K562 (cell line): ENCODE measurements around the gene SLC31A1. TPM values are rescaled to one million over a fixed set of nuclear protein-coding genes. Genes with fewer than 3 reads are reported as not detected.

Experiments
- ATAC-seq: fragments of 200-7000 bp; cut with Tn5 transposase; 3 replicates; pipeline ENCODE4 v1.9.1; 2020; ENCODE audit warnings: moderate library complexity
- BruUV-seq: library from RNA; stranded (reverse); fragments of 400-500 nt; replicated peaks from 2 replicates; lab custom pipeline; 2021; lab: Mats Ljungman, UMichigan
- CTCF ChIA-PET: fragments of 300-600 bp; formaldehyde crosslinking; extraction: SDS; loops from one replicate; lab custom pipeline; 2021; ENCODE audit warnings: low intra/inter-chr PET ratio; lab: Yijun Ruan, JAX
- POLR2A ChIA-PET: fragments of 300-600, 350-650 bp; sonication (Branson Sonifier 250); formaldehyde crosslinking; extraction: SDS; loops from one replicate; lab custom pipeline; 2021; ENCODE audit warnings: antibody characterized with exemption, inconsistent platforms; lab: Yijun Ruan, JAX
- DNase-seq, 4 experiments: peaks; one replicate each; pipeline versions ENCODE4 v3.0.0 to v3.0.0-alpha.2; 2011 to 2018; ENCODE audit warnings: low spot score in 3 of 4, mixed read lengths in 3 of 4; ENCODE audit errors: extremely low read depth in 1 of 4
- FAIRE-seq: peaks from 2 replicates; lab custom pipeline; 2011; peaks lifted over from hg19 to GRCh38; lab: Jason Lieb, UNC
- H2AFZ ChIP-seq: 2 replicates; pipeline ENCODE4 v1.6.0; 2011; ENCODE audit warnings: low read depth, low read length, control low read depth, inconsistent platforms
- H3K27ac ChIP-seq: fragments of 200-600 bp; 3 replicates; pipeline ENCODE4 v1.8.0; 2011; ENCODE audit warnings: low read depth, mild to moderate bottlenecking, control low read depth, inconsistent platforms, low read length, moderate library complexity, mixed read lengths; ENCODE audit errors: extremely low read depth
- H3K27me3 ChIP-seq, 2 experiments: fragments of 300-600 bp in 1 of 2; 2 replicates in 1 of 2; 3 replicates in 1 of 2; pipeline versions ENCODE4 v1.6.0 to v1.8.0; 2011; ENCODE audit warnings: inconsistent platforms in 2 of 2, low read length in 2 of 2, mild to moderate bottlenecking in 1 of 2, mixed read lengths in 1 of 2, moderate library complexity in 1 of 2; ENCODE audit not compliant: control insufficient read depth in 2 of 2, insufficient read depth in 2 of 2
- H3K36me3 ChIP-seq: fragments of 300-600 bp; 3 replicates; pipeline ENCODE4 v1.8.0; 2011; ENCODE audit warnings: mild to moderate bottlenecking, low read length, inconsistent platforms; ENCODE audit not compliant: control insufficient read depth, insufficient read depth
- H3K4me1 ChIP-seq, 2 experiments: fragments of 200-600 bp in 1 of 2; replicated peaks in 1 of 2; 2 replicates in 1 of 2; 3 replicates in 1 of 2; pipeline versions ENCODE4 v1.5.1 to v1.8.0; 2011; ENCODE audit warnings: inconsistent platforms in 2 of 2, low read length in 2 of 2, mild to moderate bottlenecking in 1 of 2, mixed read lengths in 1 of 2, moderate library complexity in 1 of 2; ENCODE audit not compliant: control insufficient read depth in 2 of 2, insufficient read depth in 2 of 2
- H3K4me2 ChIP-seq: 2 replicates; pipeline ENCODE4 v1.6.1; 2011; ENCODE audit warnings: low read length, control low read depth, inconsistent platforms, mixed read lengths; ENCODE audit not compliant: insufficient read depth
- H3K4me3 ChIP-seq: fragments of 200-600 bp; sonication (generic), shearing (Covaris generic); 2 replicates; pipeline ENCODE4 v1.5.1; 2016; ENCODE audit warnings: control low read depth, inconsistent platforms
- H3K79me2 ChIP-seq: fragments of 200-600 bp; 3 replicates; pipeline ENCODE4 v1.8.0; 2011; ENCODE audit warnings: low read length, inconsistent platforms; ENCODE audit not compliant: control insufficient read depth, insufficient read depth
- H3K9ac ChIP-seq, 2 experiments: 2 replicates each; pipeline versions ENCODE4 v1.6.0 to v1.6.1; 2011; ENCODE audit warnings: low read depth in 2 of 2, low read length in 2 of 2, control low read depth in 1 of 2, inconsistent platforms in 1 of 2, mild to moderate bottlenecking in 1 of 2, mixed read lengths in 1 of 2; ENCODE audit not compliant: insufficient read depth in 1 of 2
- H3K9me1 ChIP-seq: one replicate; pipeline ENCODE4 v1.6.0; 2011; ENCODE audit warnings: inconsistent platforms, mild to moderate bottlenecking, low read length, moderate library complexity; ENCODE audit not compliant: control insufficient read depth, insufficient read depth
- H3K9me3 ChIP-seq: replicated peaks from 2 replicates; pipeline ENCODE4 v1.5.1; 2011; ENCODE audit warnings: low read depth, low read length, inconsistent platforms; ENCODE audit not compliant: control insufficient read depth, insufficient read depth
- H4K20me1 ChIP-seq: replicated peaks from 2 replicates; pipeline ENCODE4 v1.6.1; 2011; ENCODE audit warnings: low read length, inconsistent platforms, mixed read lengths; ENCODE audit not compliant: control insufficient read depth, insufficient read depth
- BRF1 ChIP-seq: IDR thresholded peaks from 3 replicates; pipeline ENCODE4 v1.6.1; 2011; ENCODE audit warnings: borderline replicate concordance, mild to moderate bottlenecking; ENCODE audit not compliant: insufficient read length; ENCODE audit errors: extremely low read depth
- HMG20B ChIP-seq: fragments of 250-450 bp; sonication (Bioruptor Pico); IDR thresholded peaks from 2 replicates; pipeline ENCODE4 v1.5.0; 2021; ENCODE audit warnings: mild to moderate bottlenecking
- KLF13 ChIP-seq: fragments of 450-650 bp; IDR thresholded peaks from 2 replicates; pipeline ENCODE4 v1.6.1; 2016; ENCODE audit warnings: missing genetic modification characterization, low read depth, mild to moderate bottlenecking, missing compliant biosample characterization, moderate library complexity, borderline replicate concordance
- PHF20 ChIP-seq: fragments of 450-650 bp; IDR thresholded peaks from 2 replicates; pipeline ENCODE4 v1.6.1; 2018; ENCODE audit not compliant: partially characterized antibody
- PHTF2 ChIP-seq: fragments of 250-450 bp; sonication (Bioruptor Pico); IDR thresholded peaks from 2 replicates; pipeline ENCODE4 v1.5.0; 2021; ENCODE audit warnings: mild to moderate bottlenecking
- SNRNP70 ChIP-seq: fragments of 200-400 bp; formaldehyde crosslinking; optimal IDR thresholded peaks from 2 replicates; pipeline ENCODE3; 2017; ENCODE audit warnings: low read depth, low read length
- SRSF1 ChIP-seq: fragments of 200-400 bp; formaldehyde crosslinking; IDR thresholded peaks from 2 replicates; pipeline ENCODE4 v1.6.1; 2017; ENCODE audit warnings: mild to moderate bottlenecking, low read depth, low read length, moderate library complexity
- STAT5A ChIP-seq: IDR thresholded peaks from 2 replicates; pipeline ENCODE4 v1.6.1; 2012; ENCODE audit warnings: low read length, inconsistent platforms, borderline replicate concordance
- ZNF766 ChIP-seq: fragments of 200-800 bp; sonication (Bioruptor generic); conservative IDR thresholded peaks from 2 replicates; pipeline ENCODE4 v1.6.1; 2016; ENCODE audit warnings: missing genetic modification characterization, missing compliant biosample characterization
- WGBS: fragments of 100-300 bp; shearing (Covaris generic); methylation state at CpG from one replicate; pipeline ENCODE4 v1.1.6; 2016; ENCODE audit warnings: low coverage, mixed read lengths; ENCODE audit not compliant: insufficient coverage; ENCODE audit errors: missing lambda C conversion rate; 5-methylcytosine and 5-hydroxymethylcytosine counted together
- in situ Hi-C: fragments of 300-500 bp; cut with MboI; formaldehyde crosslinking; loops from 4 replicates; pipeline ENCODE4 v1.15.0; 2018; ENCODE audit warnings: inconsistent platforms, mixed read lengths
- intact Hi-C: fragments of 100-400 bp; cut with micrococcal nuclease; formaldehyde crosslinking; loops from 2 replicates; pipeline ENCODE4 v1.14.2; 2022
- polyA plus RNA-seq, 8 experiments: library from polyadenylated mRNA; depleted of rRNA in 4 of 8; stranded (reverse) in 5 of 8; unstranded in 3 of 8; fragments of >200 nt; fragmentation: Nextera tagmentation in 2 of 8; fragmentation: Illumina TruSeq in 1 of 8; extraction: Ambion mirVana in 2 of 8; extraction: Trizol in 1 of 8; gene quantifications; 2 replicates each; pipeline versions ENCODE4 v1.2.1 to v1.2.3, GENCODE V29; 2011 to 2014; ENCODE audit warnings: inconsistent platforms in 1 of 8, missing spikeins in 1 of 8
- total RNA-seq, 7 experiments: library from RNA; depleted of rRNA in 6 of 7; stranded (reverse); fragments of >200 nt in 6 of 7; fragmentation: Illumina TruSeq in 2 of 7; extraction: Trizol in 2 of 7; gene quantifications; 2 replicates each; pipeline versions ENCODE4 v1.2.1 to v1.2.3, GENCODE V29; 2011 to 2021; ENCODE audit warnings: low replicate concordance in 1 of 7
- TF ChIP-seq, protein P1 (sequence below): fragments of 450-650 bp; IDR thresholded peaks from 2 replicates; pipeline ENCODE4 v1.6.1; 2016; ENCODE audit warnings: borderline replicate concordance
- TF ChIP-seq, protein P2 (sequence below): fragments of 250-450 bp; sonication (Bioruptor Pico); IDR thresholded peaks from 2 replicates; pipeline ENCODE4 v1.5.1; 2021; ENCODE audit warnings: mild to moderate bottlenecking

SLC31A1 gene
- total and polyA plus RNA-seq, 9 of the 15 experiments (the other 6 are each of a cell fraction or from before 2014, with no cell fraction given): 15.4 to 40.7 (median 25.9) TPM

DNA sequence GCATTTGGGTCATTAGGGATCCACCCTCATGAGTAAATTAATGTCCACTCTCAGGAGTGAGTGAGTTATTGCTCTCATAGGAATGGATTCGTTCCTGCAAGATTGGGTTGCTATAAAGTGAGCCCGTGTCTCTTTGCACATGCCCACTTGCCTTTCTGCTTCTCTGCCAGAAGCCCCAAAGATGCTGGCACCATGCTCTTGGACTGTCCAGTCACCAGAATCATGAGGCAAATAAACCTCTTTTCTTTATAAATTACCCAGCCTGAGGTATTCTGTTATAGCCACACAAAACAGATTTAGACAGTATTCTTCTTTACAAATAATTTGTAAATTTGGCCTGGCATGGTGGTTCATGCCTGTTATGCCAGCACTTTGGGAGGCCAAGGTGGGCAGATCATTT is 29.5 kb downstream of the SLC31A1 start:
- ATAC-seq: no peak
- POLR2A ChIA-PET: no interaction called here

DNA sequence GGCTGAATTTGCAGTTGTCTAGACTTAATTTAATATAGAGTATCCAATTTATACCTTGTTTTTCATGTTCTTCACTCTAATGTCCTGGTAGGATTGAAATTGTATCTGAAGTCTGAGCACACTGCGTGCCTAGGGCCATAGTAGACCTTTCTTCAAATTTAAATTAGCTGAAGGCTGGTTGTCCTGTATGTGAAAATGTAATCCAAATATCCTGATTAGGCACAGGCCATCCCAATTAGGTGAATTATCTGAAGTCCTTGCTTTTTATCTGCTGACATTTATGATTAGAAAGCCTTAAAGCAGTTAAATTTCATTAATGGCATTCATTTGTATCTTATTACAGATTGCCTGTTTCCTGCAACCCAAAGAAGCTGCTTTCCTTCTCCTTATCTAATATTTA is 33.6 kb downstream of the SLC31A1 start:
- Histone ChIP-seq H2AFZ (no peak overlapping the region), H3K27me3 (no peaks in the 10 kb centered on the region), H3K9me1 (no peaks in the 10 kb centered on the region), H3K79me2 (no peaks in the 10 kb centered on the region; the same call in 2 of the 3 replicates), H3K9me3 (no peaks in the 10 kb centered on the region), H3K36me3 (peaks cover 33% of the 10 kb centered on the region; the same call in 2 of the 3 replicates), H3K27ac (no peak overlapping the region), H4K20me1 (no peaks in the 10 kb centered on the region), H3K9ac (no peak overlapping the region), H3K4me3 (no peak overlapping the region), H3K4me2 (no peak overlapping the region), H3K4me1 (no peaks in the 10 kb centered on the region)
- no TSS peak for BruUV-seq
- in situ Hi-C loops: no loop called here
- FAIRE-seq (no peak), DNase-seq (no peak), ATAC-seq (no peak)
- ChIA-PET CTCF (no interaction called here), POLR2A (interaction anchor here (0.7 kb wide), 1 partner anchor 33 kb away, joined by 3 read pairs; no protein-coding TSS in a partner anchor)
- TF ChIP-seq SRSF1: no peak
- TF ChIP-seq HMG20B (CRISPR knock-in tag): no peak
- TF ChIP-seq, protein P1, sequence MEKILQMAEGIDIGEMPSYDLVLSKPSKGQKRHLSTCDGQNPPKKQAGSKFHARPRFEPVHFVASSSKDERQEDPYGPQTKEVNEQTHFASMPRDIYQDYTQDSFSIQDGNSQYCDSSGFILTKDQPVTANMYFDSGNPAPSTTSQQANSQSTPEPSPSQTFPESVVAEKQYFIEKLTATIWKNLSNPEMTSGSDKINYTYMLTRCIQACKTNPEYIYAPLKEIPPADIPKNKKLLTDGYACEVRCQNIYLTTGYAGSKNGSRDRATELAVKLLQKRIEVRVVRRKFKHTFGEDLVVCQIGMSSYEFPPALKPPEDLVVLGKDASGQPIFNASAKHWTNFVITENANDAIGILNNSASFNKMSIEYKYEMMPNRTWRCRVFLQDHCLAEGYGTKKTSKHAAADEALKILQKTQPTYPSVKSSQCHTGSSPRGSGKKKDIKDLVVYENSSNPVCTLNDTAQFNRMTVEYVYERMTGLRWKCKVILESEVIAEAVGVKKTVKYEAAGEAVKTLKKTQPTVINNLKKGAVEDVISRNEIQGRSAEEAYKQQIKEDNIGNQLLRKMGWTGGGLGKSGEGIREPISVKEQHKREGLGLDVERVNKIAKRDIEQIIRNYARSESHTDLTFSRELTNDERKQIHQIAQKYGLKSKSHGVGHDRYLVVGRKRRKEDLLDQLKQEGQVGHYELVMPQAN: no peak
- TF ChIP-seq STAT5A: no peak
- TF ChIP-seq, protein P2, sequence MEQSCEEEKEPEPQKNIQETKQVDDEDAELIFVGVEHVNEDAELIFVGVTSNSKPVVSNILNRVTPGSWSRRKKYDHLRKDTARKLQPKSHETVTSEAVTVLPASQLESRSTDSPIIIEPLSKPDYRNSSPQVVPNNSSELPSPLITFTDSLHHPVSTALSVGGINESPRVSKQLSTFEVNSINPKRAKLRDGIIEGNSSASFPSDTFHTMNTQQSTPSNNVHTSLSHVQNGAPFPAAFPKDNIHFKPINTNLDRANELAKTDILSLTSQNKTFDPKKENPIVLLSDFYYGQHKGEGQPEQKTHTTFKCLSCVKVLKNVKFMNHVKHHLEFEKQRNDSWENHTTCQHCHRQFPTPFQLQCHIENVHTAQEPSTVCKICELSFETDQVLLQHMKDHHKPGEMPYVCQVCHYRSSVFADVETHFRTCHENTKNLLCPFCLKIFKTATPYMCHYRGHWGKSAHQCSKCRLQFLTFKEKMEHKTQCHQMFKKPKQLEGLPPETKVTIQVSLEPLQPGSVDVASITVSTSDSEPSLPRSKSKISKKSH (CRISPR knock-in tag): no peak
- TF ChIP-seq PHTF2 (CRISPR knock-in tag): no peak
- no peak for TF ChIP-seq BRF1
- no peak for TF ChIP-seq PHF20
- TF ChIP-seq KLF13 (tag): no peak
- 73% methylated on average over 1 of the region's 1 CpG for WGBS
- intact Hi-C loops: no loop called here

More for the DNA sequence above, 29.5 kb downstream of the SLC31A1 start:
- Histone ChIP-seq H3K4me2 (no peak overlapping the region), H3K9me3 (no peaks in the 10 kb centered on the region), H2AFZ (no peak overlapping the region), H3K36me3 (no peaks in the 10 kb centered on the region; the same call in 2 of the 3 replicates), H3K27ac (no peak overlapping the region), H4K20me1 (no peaks in the 10 kb centered on the region), H3K4me1 (peaks cover 0 to 3% of the 10 kb centered on the region in 2 experiments; a peak in 2 of 5 replicates), H3K9ac (no peak overlapping the region), H3K79me2 (peaks cover 5% of the 10 kb centered on the region; the same call in 1 of the 3 replicates), H3K9me1 (no peaks in the 10 kb centered on the region), H3K4me3 (no peak overlapping the region), H3K27me3 (no peaks in the 10 kb centered on the region)
- no peak for FAIRE-seq
- TF ChIP-seq SNRNP70 (no peak), ZNF766 (CRISPR knock-in tag) (peak; percentile 97)
- intact Hi-C loops: no loop called here
- CTCF ChIA-PET: no interaction called here
- no peak for DNase-seq
- in situ Hi-C loops: no loop called here
- WGBS: 44% methylated on average over 2 of the region's 2 CpGs
- no TSS peak for BruUV-seq
